HG03280 (cell line): ENCODE measurements around the gene MSRB3.

Experiments
- ATAC-seq: cut with Tn5 transposase; IDR thresholded peaks from one replicate; pipeline ENCODE4 v1.9.1; 2021; ENCODE audit warnings: mild to moderate bottlenecking, moderate library complexity; ENCODE audit not compliant: unreplicated experiment

The MSRB3 gene

GRCh38 chr12:65278576-65279368 is at the start of gene MSRB3:
Gene MSRB3, plus strand, starts transcription at chr12:65278683. Its CDS starts 29,897 bp downstream, at chr12:65308580.
- ATAC-seq, result peak; percentile 71

- ATAC-seq, result no peak
These were observed 49.0 kb upstream of the MSRB3 start for GRCh38 chr12:65229441-65229840.

- peak; percentile 51 for ATAC-seq
These were observed 45.9 kb upstream of the MSRB3 start for GRCh38 chr12:65232476-65233077.

- no peak for ATAC-seq
These were observed 41.3 kb upstream of the MSRB3 start for GRCh38 chr12:65237153-65237552.

- ATAC-seq, result no peak
These were observed 39.9 kb upstream of the MSRB3 start for GRCh38 chr12:65238609-65239008.

GRCh38 chr12:65248656-65249633 is 29.5 kb upstream of the MSRB3 start:
- no peak for ATAC-seq

GRCh38 chr12:65252515-65252914 is 26.0 kb upstream of the MSRB3 start:
- no peak for ATAC-seq

GRCh38 chr12:65257986-65258385 is 20.5 kb upstream of the MSRB3 start:
- no peak for ATAC-seq

- ATAC-seq, result no peak
These were observed 19.0 kb upstream of the MSRB3 start for GRCh38 chr12:65259501-65259900.

- no peak for ATAC-seq
These were observed 14.7 kb upstream of the MSRB3 start for GRCh38 chr12:65263777-65264176.

GRCh38 chr12:65266408-65266807 is 12.1 kb upstream of the MSRB3 start:
- no peak for ATAC-seq

- no peak for ATAC-seq
These were observed 8.9 kb upstream of the MSRB3 start for GRCh38 chr12:65269603-65270002.

- ATAC-seq, result no peak
These were observed 3.7 kb upstream of the MSRB3 start for GRCh38 chr12:65274602-65275272.

GRCh38 chr12:65275627-65276026 is 2.9 kb upstream of the MSRB3 start:
- no peak for ATAC-seq

- ATAC-seq, result no peak
These were observed 1.5 kb upstream of the MSRB3 start for GRCh38 chr12:65276916-65277530.

- ATAC-seq, result no peak
These were observed 398 bp upstream of the MSRB3 start for GRCh38 chr12:65277994-65278575.

GRCh38 chr12:65279369-65280112 is 1.1 kb downstream of the MSRB3 start:
- peak; percentile 46 for ATAC-seq

- no peak for ATAC-seq
These were observed 1.8 kb downstream of the MSRB3 start for GRCh38 chr12:65280306-65280705.

- no peak for ATAC-seq
These were observed 4.4 kb downstream of the MSRB3 start for GRCh38 chr12:65282840-65283239.
